Measurements from ENCODE around the gene NDUFB2. TPM values are rescaled to one million over a fixed set of nuclear protein-coding genes. Genes with fewer than 3 reads are reported as not detected.

The NDUFB2 gene
- polyA plus RNA-seq, 1 experiment: 289 TPM

DNA sequence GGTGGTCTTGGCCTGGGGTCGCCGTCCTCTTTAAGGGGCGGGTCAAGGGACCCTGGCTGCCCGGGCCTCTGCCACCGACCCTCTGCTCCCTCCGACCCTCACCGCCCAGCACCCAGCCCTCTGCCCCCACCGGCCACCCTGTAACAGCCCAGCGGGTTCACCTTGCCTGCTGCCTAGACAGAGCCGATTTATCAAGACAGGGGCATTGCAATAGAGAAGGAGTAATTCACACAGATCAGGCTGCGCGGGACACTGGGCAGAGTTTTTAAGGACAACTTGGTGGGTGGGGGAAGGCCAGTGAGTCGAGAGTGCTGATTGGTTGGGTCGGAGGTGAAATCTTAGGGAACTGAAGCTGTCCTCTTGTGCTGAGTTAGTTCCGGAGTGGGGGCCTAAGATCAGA, 24.5 kb upstream of the NDUFB2 start:
- DNase-seq (ENCODE audit: low read depth): no peak
- H3K4me3 ChIP-seq (ENCODE audit: low read depth, low read length): no peak overlapping the region
- CTCF ChIA-PET: no interaction called here
- H3K27me3 ChIP-seq (ENCODE audit: control insufficient read depth, insufficient read depth, low read length): no peaks in the 10 kb centered on the region; the same call in 1 of the 2 replicates
- H3K36me3 ChIP-seq (ENCODE audit: control insufficient read depth, insufficient read depth, low read length): no peaks in the 10 kb centered on the region
- TF ChIP-seq, protein P1, sequence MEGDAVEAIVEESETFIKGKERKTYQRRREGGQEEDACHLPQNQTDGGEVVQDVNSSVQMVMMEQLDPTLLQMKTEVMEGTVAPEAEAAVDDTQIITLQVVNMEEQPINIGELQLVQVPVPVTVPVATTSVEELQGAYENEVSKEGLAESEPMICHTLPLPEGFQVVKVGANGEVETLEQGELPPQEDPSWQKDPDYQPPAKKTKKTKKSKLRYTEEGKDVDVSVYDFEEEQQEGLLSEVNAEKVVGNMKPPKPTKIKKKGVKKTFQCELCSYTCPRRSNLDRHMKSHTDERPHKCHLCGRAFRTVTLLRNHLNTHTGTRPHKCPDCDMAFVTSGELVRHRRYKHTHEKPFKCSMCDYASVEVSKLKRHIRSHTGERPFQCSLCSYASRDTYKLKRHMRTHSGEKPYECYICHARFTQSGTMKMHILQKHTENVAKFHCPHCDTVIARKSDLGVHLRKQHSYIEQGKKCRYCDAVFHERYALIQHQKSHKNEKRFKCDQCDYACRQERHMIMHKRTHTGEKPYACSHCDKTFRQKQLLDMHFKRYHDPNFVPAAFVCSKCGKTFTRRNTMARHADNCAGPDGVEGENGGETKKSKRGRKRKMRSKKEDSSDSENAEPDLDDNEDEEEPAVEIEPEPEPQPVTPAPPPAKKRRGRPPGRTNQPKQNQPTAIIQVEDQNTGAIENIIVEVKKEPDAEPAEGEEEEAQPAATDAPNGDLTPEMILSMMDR (IDR thresholded peaks at IDR 0.05; ENCODE audit: insufficient read depth, low read depth, low read length): no peak
- POLR2A ChIA-PET: no interaction called here

DNA sequence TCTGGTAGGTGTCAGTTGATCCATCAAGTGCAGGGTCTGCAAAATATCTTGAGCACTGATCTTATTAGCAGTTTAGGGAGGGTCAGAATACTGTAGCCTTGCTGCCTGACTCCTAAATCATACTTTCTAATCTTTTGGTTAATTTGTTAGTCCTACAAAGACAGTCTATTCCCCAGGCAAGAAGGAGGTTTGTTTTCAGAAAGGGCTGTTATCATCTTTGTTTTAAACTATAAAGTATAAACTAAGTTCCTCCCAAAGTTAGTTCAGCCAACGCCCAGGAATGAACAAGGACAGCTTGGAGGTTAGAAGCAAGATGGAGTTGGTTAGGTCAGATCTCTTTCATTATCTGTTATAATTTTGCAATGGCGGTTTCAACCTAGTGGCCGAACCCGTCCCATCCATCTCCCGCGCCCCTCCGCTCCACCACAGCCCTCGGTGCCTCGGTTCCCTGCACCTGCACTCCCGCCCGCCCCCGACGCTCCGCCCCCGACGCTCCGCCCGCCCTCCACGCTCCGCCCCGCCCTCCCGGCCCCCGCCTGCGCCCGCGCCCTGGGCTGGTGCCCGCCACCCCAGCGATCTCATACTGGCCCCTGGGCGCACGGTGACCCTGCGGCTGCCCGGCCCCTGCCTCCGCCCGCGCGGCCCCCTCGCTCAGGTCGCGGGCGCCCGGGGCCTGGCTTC, 24.0 kb upstream of the NDUFB2 start, which contains the start of gene ADCK2:
ADCK2 (plus strand) TSS at position 564 of the 681 bp plus-strand sequence. CDS start 386 bp downstream, outside the sequence.
- no peak for DNase-seq (ENCODE audit: low read depth)
- Histone ChIP-seq H3K4me3 (ENCODE audit: low read depth, low read length) (peak within 1 kb of the TSS; percentile 65), H3K36me3 (ENCODE audit: control insufficient read depth, insufficient read depth, low read length) (no peaks in the 10 kb centered on the region), H3K27me3 (ENCODE audit: control insufficient read depth, insufficient read depth, low read length) (no peaks in the 10 kb centered on the region)
- POLR2A ChIA-PET: no interaction called here
- CTCF ChIA-PET: interaction anchor here (3.3 kb wide), 1 partner anchor 155 kb away, joined by 11 read pairs; no protein-coding TSS in a partner anchor
- TF ChIP-seq, protein P1 (IDR thresholded peaks at IDR 0.05; ENCODE audit: insufficient read depth, low read depth, low read length): no peak

DNA sequence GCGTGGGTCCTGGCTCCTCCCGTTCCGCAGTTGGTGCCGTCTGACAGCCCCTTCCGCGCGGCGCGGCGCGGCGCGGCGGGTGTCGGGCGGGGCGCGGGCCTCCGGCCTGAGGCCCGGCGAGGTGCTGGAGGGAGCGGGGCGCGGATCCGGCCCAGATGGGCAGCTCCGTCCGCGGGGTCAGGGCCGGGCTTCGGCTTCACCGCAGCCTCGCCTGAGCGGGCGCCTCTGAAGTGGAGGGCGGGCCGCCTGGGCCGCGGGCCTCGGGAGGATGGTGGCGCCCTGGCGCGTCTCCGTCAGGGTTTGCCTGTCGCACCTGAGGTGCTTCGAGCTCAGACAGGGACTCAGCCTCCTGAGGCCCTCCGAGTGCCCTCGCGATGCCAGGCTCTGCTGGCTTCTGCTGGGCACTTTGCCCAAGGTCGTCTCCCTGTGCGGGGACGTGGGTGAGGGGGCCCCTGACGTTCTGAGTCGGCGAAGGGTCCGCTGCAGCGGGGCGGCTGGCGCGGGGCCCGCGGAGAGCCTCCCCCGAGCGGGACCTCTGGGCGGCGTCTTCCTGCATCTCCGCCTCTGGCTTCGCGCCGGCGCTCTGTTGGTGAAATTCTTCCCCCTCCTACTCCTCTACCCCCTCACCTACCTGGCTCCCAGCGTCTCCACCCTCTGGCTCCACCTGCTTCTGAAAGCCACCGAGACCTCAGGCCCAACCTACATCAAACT, 23.3 kb upstream of the NDUFB2 start:
- no peaks in the 10 kb centered on the region for H3K36me3 ChIP-seq (ENCODE audit: control insufficient read depth, insufficient read depth, low read length)
- TF ChIP-seq, protein P1 (IDR thresholded peaks at IDR 0.05; ENCODE audit: insufficient read depth, low read depth, low read length): no peak
- H3K27me3 ChIP-seq (ENCODE audit: control insufficient read depth, insufficient read depth, low read length): no peaks in the 10 kb centered on the region
- POLR2A ChIA-PET: no interaction called here
- CTCF ChIA-PET: interaction anchor here (0.9 to 3.3 kb wide), 4 partner anchors 13 to 156 kb away, joined by 3 to 12 read pairs (median 8); no protein-coding TSS in a partner anchor
- DNase-seq (ENCODE audit: low read depth): no peak
- H3K4me3 ChIP-seq (ENCODE audit: low read depth, low read length): peak overlapping the region; percentile 65

DNA sequence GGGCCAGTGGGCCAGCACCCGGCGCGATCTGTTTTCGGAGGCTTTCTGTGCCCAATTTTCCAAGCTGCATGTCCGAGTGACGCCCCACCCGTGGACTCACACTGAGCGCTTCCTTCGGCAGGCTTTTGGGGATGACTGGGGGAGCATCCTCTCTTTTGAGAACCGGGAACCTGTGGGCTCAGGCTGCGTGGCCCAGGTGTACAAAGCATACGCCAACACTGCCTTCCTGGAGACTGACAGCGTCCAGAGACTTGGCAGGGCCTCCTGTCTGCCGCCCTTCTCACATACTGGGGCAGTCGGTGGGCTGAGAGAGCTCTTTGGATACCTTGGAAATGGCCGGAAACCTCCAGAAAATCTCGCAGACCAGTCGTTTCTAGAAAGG, 22.7 kb upstream of the NDUFB2 start:
- Histone ChIP-seq H3K4me3 (ENCODE audit: low read depth, low read length) (peak overlapping the region; percentile 65), H3K27me3 (ENCODE audit: control insufficient read depth, insufficient read depth, low read length) (no peaks in the 10 kb centered on the region), H3K36me3 (ENCODE audit: control insufficient read depth, insufficient read depth, low read length) (no peaks in the 10 kb centered on the region; the same call in none of the 2 replicates)
- ChIA-PET POLR2A (interaction anchor here (0.7 kb wide), 1 partner anchor 12 kb away, joined by 3 read pairs; no protein-coding TSS in a partner anchor), CTCF (interaction anchor here (0.9 to 3.3 kb wide), 5 partner anchors 11 to 156 kb away, joined by 3 to 21 read pairs (median 11); no protein-coding TSS in a partner anchor)
- TF ChIP-seq, protein P1 (IDR thresholded peaks at IDR 0.05; ENCODE audit: insufficient read depth, low read depth, low read length): no peak
- DNase-seq (ENCODE audit: low read depth): no peak

DNA sequence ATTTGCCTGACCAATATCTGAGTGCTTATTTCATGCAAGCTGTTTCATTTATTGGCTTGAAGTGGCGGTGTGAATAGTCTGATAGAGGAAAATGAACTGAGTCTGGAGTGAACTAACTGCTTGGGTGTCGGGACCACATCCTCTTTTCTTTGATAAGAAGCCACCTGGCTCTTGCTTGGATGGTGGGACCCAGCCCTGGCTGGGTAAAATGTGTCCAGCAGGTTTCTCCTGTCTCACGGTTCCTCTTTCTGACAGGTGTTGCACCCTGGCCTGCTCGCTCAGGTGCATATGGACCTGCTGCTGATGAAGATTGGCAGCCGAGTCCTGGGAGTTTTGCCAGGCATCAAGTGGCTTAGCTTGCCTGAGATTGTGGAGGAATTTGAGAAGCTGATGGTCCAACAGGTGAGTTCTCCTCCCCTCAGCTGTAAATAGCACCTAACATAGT, 22.1 kb upstream of the NDUFB2 start:
- ChIA-PET POLR2A (interaction anchor here (0.7 kb wide), 1 partner anchor 11 kb away, joined by 3 read pairs; no protein-coding TSS in a partner anchor), CTCF (interaction anchor here (0.6 to 3.3 kb wide), 7 partner anchors 11 to 859 kb away, joined by 3 to 21 read pairs (median 6); no protein-coding TSS in a partner anchor)
- TF ChIP-seq, protein P1 (IDR thresholded peaks at IDR 0.05; ENCODE audit: insufficient read depth, low read depth, low read length): no peak
- Histone ChIP-seq H3K27me3 (ENCODE audit: control insufficient read depth, insufficient read depth, low read length) (no peaks in the 10 kb centered on the region), H3K36me3 (ENCODE audit: control insufficient read depth, insufficient read depth, low read length) (no peaks in the 10 kb centered on the region; the same call in none of the 2 replicates), H3K4me3 (ENCODE audit: low read depth, low read length) (no peak overlapping the region)
- DNase-seq (ENCODE audit: low read depth): no peak

All from BJ (cell line).